ENCODE results near the gene RAB29.

GRCh38 chr1:205800981-205801703 lies 25.9 kb upstream of the RAB29 start:
- no peak for TF ChIP-seq CTCF (IDR thresholded peaks at IDR 0.05; ENCODE audit: extremely low read depth in 1 of 2, insufficient read depth in 1 of 2, low read depth in 1 of 2, low read length in 2 of 2)
- TF ChIP-seq MYC (IDR thresholded peaks at IDR 0.05; ENCODE audit: low read depth, low read length) = no peak
- no peak for TF ChIP-seq POLR2AphosphoS5 (IDR thresholded peaks at IDR 0.05; ENCODE audit: insufficient read depth, low read depth, low read length)
- TF ChIP-seq POLR2A (IDR thresholded peaks at IDR 0.05; ENCODE audit: low read depth, low read length) = no peak
- TF ChIP-seq JUN (IDR thresholded peaks at IDR 0.05; ENCODE audit: borderline replicate concordance, insufficient read depth, insufficient read length, low read depth) = no peak
- no peak for TF ChIP-seq GATA2 (IDR thresholded peaks at IDR 0.05; ENCODE audit: insufficient read depth, insufficient read length, low read depth, low read length)
- TF ChIP-seq FOS (IDR thresholded peaks at IDR 0.05; ENCODE audit: borderline replicate concordance, insufficient read depth, low read length) = no peak
- no peak for TF ChIP-seq EZH2 (IDR thresholded peaks at IDR 0.05; ENCODE audit: borderline replicate concordance, low read depth, low read length, severe bottlenecking)

All from endothelial cell of umbilical vein (primary cell).